Adipose tissue (tissue), 3 donors: Measurements from ENCODE around the gene GRIK1. TPM values are rescaled to one million over a fixed set of nuclear protein-coding genes. Genes with fewer than 3 reads are reported as not detected.

Source experiments
- H3K27ac ChIP-seq: one replicate; pipeline ENCODE4 v1.5.1; 2013; ENCODE audit warnings: low read depth, low read length
- WGBS, 3 donors: extraction: QIAGEN DNeasy Blood & Tissue Kit; methylation state at CpG; one replicate each; pipeline ENCODE4 v1.1.7; 2013; 5-methylcytosine and 5-hydroxymethylcytosine counted together
- polyA plus RNA-seq, 3 donors: library from polyadenylated mRNA; stranded (reverse); fragments of 200-250 nt; gene quantifications; one replicate each; pipeline ENCODE4 v1.2.3, GENCODE V29; 2013
- donor health status: healthy with polysubstance abuse.
- donor health status: Bipolar disorder and iron deficiency.
- donor health status: healthy.

GRIK1 gene
- polyA plus RNA-seq, 3 donors: 0.01 to 0.16 (median 0.11) TPM

GRCh38 chr21:29805105-29805504 is 134.7 kb downstream of the GRIK1 start:
- no peak overlapping the region for H3K27ac ChIP-seq
- 38 to 59% (median 54%) methylated on average over 1 of the region's 1 CpG for WGBS, 3 donors

- 79 to 88% (median 79%) methylated on average over 1 of the region's 1 CpG for WGBS, 3 donors
- H3K27ac ChIP-seq: no peak overlapping the region
These were observed 136.6 kb downstream of the GRIK1 start for GRCh38 chr21:29803191-29803590.

GRCh38 chr21:29801122-29801521 is 138.7 kb downstream of the GRIK1 start:
- WGBS, 3 donors: 90 to 95% (median 91%) methylated on average over 4 of the region's 4 CpGs

GRCh38 chr21:29800056-29800455 is 139.7 kb downstream of the GRIK1 start:
- H3K27ac ChIP-seq: no peak overlapping the region
- 39 to 67% (median 56%) methylated on average over 3 of the region's 3 CpGs for WGBS, 3 donors

More at GRCh38 chr21:29801122-29801521, 138.7 kb downstream of the GRIK1 start:
- no peak overlapping the region for H3K27ac ChIP-seq

- 60 to 90% (median 89%) methylated on average over 3 of the region's 3 CpGs for WGBS, 3 donors
These were observed 141.0 kb downstream of the GRIK1 start for GRCh38 chr21:29798840-29799239.

GRCh38 chr21:29797155-29797554 is 142.6 kb downstream of the GRIK1 start:
- H3K27ac ChIP-seq: no peak overlapping the region
- 74 to 85% (median 77%) methylated on average over 3 of the region's 3 CpGs for WGBS, 3 donors

More at GRCh38 chr21:29798840-29799239, 141.0 kb downstream of the GRIK1 start:
- H3K27ac ChIP-seq: no peak overlapping the region

GRCh38 chr21:29793712-29794111 is 146.1 kb downstream of the GRIK1 start:
- WGBS, 3 donors: 69 to 78% (median 71%) methylated on average over 4 of the region's 4 CpGs
- H3K27ac ChIP-seq: no peak overlapping the region

- 69 to 90% (median 81%) methylated on average over 3 of the region's 3 CpGs for WGBS, 3 donors
- H3K27ac ChIP-seq: no peak overlapping the region
These were observed 150.4 kb downstream of the GRIK1 start for GRCh38 chr21:29789393-29789792.

- no peak overlapping the region for H3K27ac ChIP-seq
- 84 to 89% (median 88%) methylated on average over 2 of the region's 2 CpGs for WGBS, 3 donors
These were observed 151.0 kb downstream of the GRIK1 start for GRCh38 chr21:29788752-29789151.

- WGBS, 3 donors: 26 to 80% (median 71%) methylated on average over 5 of the region's 5 CpGs
- H3K27ac ChIP-seq: no peak overlapping the region
These were observed 152.4 kb downstream of the GRIK1 start for GRCh38 chr21:29787361-29787909.

GRCh38 chr21:29786496-29787360 is 153.1 kb downstream of the GRIK1 start:
- WGBS, 3 donors: 34 to 71% (median 61%) methylated on average over 4 of the region's 4 CpGs
- no peak overlapping the region for H3K27ac ChIP-seq

GRCh38 chr21:29777160-29777559 is 162.6 kb downstream of the GRIK1 start:
- 64 to 91% (median 88%) methylated on average over 2 of the region's 2 CpGs for WGBS, 3 donors
- no peak overlapping the region for H3K27ac ChIP-seq

- WGBS, 3 donors: 93 to 95% (median 95%) methylated on average over 1 of the region's 1 CpG
These were observed 164.3 kb downstream of the GRIK1 start for GRCh38 chr21:29775462-29775861.

GRCh38 chr21:29771491-29772066 is 168.2 kb downstream of the GRIK1 start:
- no peak overlapping the region for H3K27ac ChIP-seq
- WGBS, 3 donors: 88 to 92% (median 90%) methylated on average over 4 of the region's 4 CpGs

More at GRCh38 chr21:29775462-29775861, 164.3 kb downstream of the GRIK1 start:
- no peak overlapping the region for H3K27ac ChIP-seq

- H3K27ac ChIP-seq: no peak overlapping the region
- 78 to 83% (median 82%) methylated on average over 4 of the region's 4 CpGs for WGBS, 3 donors
These were observed 176.1 kb downstream of the GRIK1 start for GRCh38 chr21:29763674-29764073.

- WGBS, 3 donors: 40 to 63% (median 52%) methylated on average over 2 of the region's 2 CpGs
- no peak overlapping the region for H3K27ac ChIP-seq
These were observed 177.2 kb downstream of the GRIK1 start for GRCh38 chr21:29762570-29763082.

GRCh38 chr21:29753216-29753615 is 186.6 kb downstream of the GRIK1 start:
- WGBS, 3 donors: 49 to 71% (median 61%) methylated on average over 3 of the region's 3 CpGs
- H3K27ac ChIP-seq: no peak overlapping the region

- no peak overlapping the region for H3K27ac ChIP-seq
- WGBS, 3 donors: 94 to 95% (median 95%) methylated on average over 7 of the region's 7 CpGs
These were observed 188.2 kb downstream of the GRIK1 start for GRCh38 chr21:29751473-29752185.
